Measurements from ENCODE around the gene ETS1.

DNA sequence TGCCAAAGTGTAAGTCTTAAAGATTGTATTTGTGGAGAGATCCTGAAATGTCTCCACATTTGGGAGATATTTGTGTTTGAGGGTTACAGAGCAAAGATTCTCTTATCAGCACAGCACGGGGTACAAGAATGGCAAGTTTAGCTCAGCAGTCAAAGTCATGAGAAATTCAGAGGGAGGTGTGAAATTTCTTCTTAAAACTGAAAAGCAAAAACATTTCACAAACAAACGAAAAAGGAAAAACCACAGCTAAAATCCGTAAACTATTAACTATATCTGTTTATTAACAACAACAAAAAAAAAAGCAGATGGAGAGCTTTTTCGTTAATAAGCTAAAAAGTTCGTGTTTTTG, 40.9 kb upstream of the ETS1 start:
- TF ChIP-seq, protein P1, sequence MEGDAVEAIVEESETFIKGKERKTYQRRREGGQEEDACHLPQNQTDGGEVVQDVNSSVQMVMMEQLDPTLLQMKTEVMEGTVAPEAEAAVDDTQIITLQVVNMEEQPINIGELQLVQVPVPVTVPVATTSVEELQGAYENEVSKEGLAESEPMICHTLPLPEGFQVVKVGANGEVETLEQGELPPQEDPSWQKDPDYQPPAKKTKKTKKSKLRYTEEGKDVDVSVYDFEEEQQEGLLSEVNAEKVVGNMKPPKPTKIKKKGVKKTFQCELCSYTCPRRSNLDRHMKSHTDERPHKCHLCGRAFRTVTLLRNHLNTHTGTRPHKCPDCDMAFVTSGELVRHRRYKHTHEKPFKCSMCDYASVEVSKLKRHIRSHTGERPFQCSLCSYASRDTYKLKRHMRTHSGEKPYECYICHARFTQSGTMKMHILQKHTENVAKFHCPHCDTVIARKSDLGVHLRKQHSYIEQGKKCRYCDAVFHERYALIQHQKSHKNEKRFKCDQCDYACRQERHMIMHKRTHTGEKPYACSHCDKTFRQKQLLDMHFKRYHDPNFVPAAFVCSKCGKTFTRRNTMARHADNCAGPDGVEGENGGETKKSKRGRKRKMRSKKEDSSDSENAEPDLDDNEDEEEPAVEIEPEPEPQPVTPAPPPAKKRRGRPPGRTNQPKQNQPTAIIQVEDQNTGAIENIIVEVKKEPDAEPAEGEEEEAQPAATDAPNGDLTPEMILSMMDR (IDR thresholded peaks at IDR 0.05; ENCODE audit: low read length): no peak
- TF ChIP-seq EZH2 (optimal IDR thresholded peaks at IDR 0.05; ENCODE audit: low read depth, low read length): no peak

Measured in MM.1S (cell line).